ENCODE results near the gene TIGD1. TPM values are rescaled to one million over a fixed set of nuclear protein-coding genes. Genes with fewer than 3 reads are reported as not detected.
A peak's percentile ranks its signal among the peaks of the same experiment; 100 is the strongest.

The TIGD1 gene
- total and polyA plus RNA-seq, 5 experiments from 2014 or later, result 10.0 to 29.5 (median 18.6) TPM

DNA sequence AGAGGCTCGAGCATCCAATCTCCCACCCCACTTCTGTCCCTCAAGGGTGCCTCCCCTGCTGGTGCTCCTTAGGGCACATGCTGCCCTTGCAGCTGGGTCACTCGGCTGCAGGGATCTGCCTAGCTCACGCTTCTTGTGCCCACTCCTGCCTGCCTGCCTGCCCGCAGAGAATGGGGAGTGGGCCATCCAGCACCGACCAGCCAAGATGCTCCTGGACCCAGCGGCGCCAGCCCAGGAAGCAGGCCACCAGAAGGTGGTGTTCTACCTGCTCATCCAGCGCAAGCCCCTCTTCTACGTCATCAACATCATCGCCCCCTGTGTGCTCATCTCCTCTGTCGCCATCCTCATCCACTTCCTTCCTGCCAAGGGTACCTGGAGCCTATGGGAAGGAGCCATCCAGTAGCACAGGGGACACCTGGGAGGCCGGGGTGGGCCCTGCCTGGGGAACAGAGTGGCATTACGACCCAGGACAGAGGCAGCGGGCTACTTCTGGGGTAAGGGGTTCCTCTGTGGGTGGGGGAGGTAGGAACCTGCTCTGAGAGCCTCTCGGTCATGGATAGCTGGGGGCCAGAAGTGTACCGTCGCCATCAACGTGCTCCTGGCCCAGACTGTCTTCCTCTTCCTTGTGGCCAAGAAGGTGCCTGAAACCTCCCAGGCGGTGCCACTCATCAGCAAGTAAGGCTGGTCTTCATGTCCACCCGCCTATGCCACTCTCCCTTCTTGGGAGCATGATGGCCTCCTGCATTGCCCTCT lies 7.5 kb downstream of the TIGD1 start:
- peaks cover 18 to 60% (median 38%) of the 10 kb centered on the region in 4 donors for H3K4me1 Mint-ChIP-seq
- POLR2A ChIA-PET, result no interaction called here
- peak overlapping the region in 5 of 10 donors; percentile 29 to 68 (median 44) for H3K27ac Mint-ChIP-seq
- H3K27me3 Mint-ChIP-seq, result peaks cover 0 to 2% (median 0%) of the 10 kb centered on the region in 5 donors
- peak overlapping the region in 1 of 10 donors; percentile 51 for H3K4me3 Mint-ChIP-seq
- DNase-seq (no peak), ATAC-seq (no peak)
- H3K36me3 Mint-ChIP-seq, result peaks cover 0 to 23% (median 22%) of the 10 kb centered on the region in 3 donors
- peaks cover 0 to 2% (median 0%) of the 10 kb centered on the region in 9 donors for H3K9me3 Mint-ChIP-seq

GRCh38 chr2:232541961-232542714 lies 8.2 kb downstream of the TIGD1 start:
- H3K9me3 Mint-ChIP-seq, result peaks cover 0 to 2% (median 0%) of the 10 kb centered on the region in 9 donors
- peak overlapping the region in 5 of 10 donors; percentile 41 to 68 (median 52) for H3K27ac Mint-ChIP-seq
- H3K27me3 Mint-ChIP-seq, result peaks cover 0 to 2% (median 0%) of the 10 kb centered on the region in 5 donors
- H3K4me1 Mint-ChIP-seq, result peaks cover 16 to 53% (median 30%) of the 10 kb centered on the region in 4 donors
- DNase-seq (no peak), ATAC-seq (peak in 1 of 2 donors; percentile 24)
- no peak overlapping the region for H3K4me3 Mint-ChIP-seq
- peaks cover 0 to 22% (median 17%) of the 10 kb centered on the region in 3 donors for H3K36me3 Mint-ChIP-seq
- POLR2A ChIA-PET, result no interaction called here

DNA sequence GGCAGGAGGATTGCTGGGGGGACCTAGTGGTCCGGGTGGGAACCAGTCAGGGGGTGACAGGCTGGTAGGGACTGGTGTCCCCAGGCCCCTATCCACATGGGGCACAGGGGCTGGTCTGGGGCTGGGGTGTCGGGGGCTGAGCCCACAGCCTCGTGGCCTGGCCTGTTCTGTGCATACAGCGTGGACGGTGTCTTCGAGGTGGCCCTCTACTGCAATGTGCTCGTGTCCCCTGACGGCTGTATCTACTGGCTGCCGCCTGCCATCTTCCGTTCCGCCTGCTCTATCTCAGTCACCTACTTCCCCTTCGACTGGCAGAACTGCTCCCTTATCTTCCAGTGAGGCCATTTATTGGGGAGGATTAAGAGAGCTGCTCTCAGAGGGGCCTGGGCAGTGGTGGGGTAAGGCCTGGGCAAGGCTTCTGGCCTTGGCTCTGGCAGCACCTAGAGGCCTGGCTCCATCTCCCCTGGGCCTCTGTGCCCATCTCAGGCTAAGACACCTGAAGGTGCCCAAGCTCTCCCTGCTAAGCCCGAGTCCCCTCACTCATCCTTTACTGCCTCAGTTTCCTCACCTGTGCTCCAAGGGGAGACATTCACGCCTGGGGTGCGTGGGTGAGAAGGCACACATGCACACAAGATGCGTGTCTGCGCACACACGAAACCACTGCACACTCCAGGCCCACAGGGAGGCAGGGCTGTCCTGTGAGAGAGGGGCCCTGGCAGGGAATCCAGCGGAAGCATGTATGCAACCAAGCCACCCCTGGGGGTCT lies 9.0 kb downstream of the TIGD1 start:
- Mint-ChIP-seq H3K4me1 (peaks cover 18 to 48% (median 26%) of the 10 kb centered on the region in 4 donors), H3K27me3 (peaks cover 0 to 3% (median 0%) of the 10 kb centered on the region in 5 donors), H3K4me3 (peak overlapping the region in 1 of 10 donors; percentile 19), H3K27ac (peak overlapping the region in 3 of 10 donors; percentile 14 to 29 (median 28)), H3K36me3 (peaks cover 0 to 19% (median 13%) of the 10 kb centered on the region in 3 donors), H3K9me3 (peaks cover 0 to 2% (median 0%) of the 10 kb centered on the region in 9 donors)
- ATAC-seq (peak in 1 of 2 donors; percentile 18), DNase-seq (no peak)
- POLR2A ChIA-PET, result no interaction called here

DNA sequence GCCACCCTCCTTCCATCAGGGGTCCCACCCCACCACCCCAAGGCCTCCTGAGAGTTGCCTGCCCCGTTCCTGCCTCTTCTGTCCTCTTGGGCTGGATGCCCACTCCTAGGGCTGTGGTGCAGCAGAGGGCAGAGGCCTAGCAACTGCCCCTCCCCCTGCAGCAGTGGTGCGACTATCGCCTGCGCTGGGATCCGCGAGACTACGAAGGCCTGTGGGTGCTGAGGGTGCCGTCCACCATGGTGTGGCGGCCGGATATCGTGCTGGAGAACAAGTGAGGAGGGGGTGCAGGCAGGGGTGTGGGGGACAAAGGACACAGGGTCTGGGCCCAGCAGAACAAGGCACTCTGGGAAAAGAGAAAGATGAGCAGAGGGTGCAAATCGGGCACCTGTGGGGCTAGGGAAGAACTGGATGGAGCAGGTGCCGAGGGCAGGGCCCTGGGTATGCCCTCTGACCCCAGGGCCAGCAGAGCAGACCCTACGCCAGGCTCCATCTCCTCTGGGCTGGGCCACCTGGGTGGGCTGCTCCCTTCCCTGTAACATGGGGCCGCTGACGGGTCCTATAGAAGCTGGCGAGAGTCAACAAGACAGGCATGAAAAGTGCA lies 9.8 kb downstream of the TIGD1 start:
- Mint-ChIP-seq H3K27ac (peak overlapping the region in 2 of 10 donors; percentile 22 to 70), H3K27me3 (peaks cover 0 to 4% (median 2%) of the 10 kb centered on the region in 5 donors), H3K36me3 (peaks cover 0 to 10% (median 6%) of the 10 kb centered on the region in 3 donors), H3K4me1 (peaks cover 17 to 47% (median 19%) of the 10 kb centered on the region in 4 donors), H3K9me3 (peaks cover 0 to 2% (median 0%) of the 10 kb centered on the region in 9 donors), H3K4me3 (no peak overlapping the region)
- DNase-seq (no peak), ATAC-seq (no peak)
- POLR2A ChIA-PET, result no interaction called here

- Mint-ChIP-seq H3K9me3 (peaks cover 0 to 2% (median 0%) of the 10 kb centered on the region in 9 donors), H3K27ac (peak within 1 kb of the TSS in 6 of 10 donors; percentile 0 to 75 (median 36)), H3K4me1 (peaks cover 16 to 43% (median 18%) of the 10 kb centered on the region in 4 donors), H3K27me3 (peaks cover 0 to 4% (median 2%) of the 10 kb centered on the region in 5 donors), H3K36me3 (peaks cover 0 to 4% (median 2%) of the 10 kb centered on the region in 3 donors), H3K4me3 (no peak within 1 kb of the TSS)
- ATAC-seq (no peak), DNase-seq (no peak)
- POLR2A ChIA-PET, result no interaction called here
These were observed 10.8 kb downstream of the TIGD1 start, which contains the start of gene CHRNG for GRCh38 chr2:232539298-232540231. TSS of gene CHRNG (plus strand) at chr2:232539692. CDS start at chr2:232539748, 56 bp downstream.

- H3K4me3 Mint-ChIP-seq, result no peak overlapping the region
- ATAC-seq, result no peak
- POLR2A ChIA-PET, result interaction anchor here (0.7 kb wide), 1 partner anchor 11 kb away, joined by 6 read pairs; the partner anchor contains the start of gene TIGD1
These were observed 11.7 kb downstream of the TIGD1 start for GRCh38 chr2:232538671-232539070.

GRCh38 chr2:232537499-232537898 lies 12.9 kb downstream of the TIGD1 start:
- ATAC-seq (no peak), DNase-seq (no peak)
- Mint-ChIP-seq H3K36me3 (no peaks in the 10 kb centered on the region), H3K4me3 (no peak overlapping the region), H3K9me3 (no peaks in the 10 kb centered on the region), H3K4me1 (peaks cover 7 to 28% (median 13%) of the 10 kb centered on the region in 4 donors), H3K27ac (peak overlapping the region in 1 of 10 donors; percentile 16), H3K27me3 (peaks cover 0 to 14% (median 7%) of the 10 kb centered on the region in 5 donors)
- POLR2A ChIA-PET, result no interaction called here

More at GRCh38 chr2:232538671-232539070, 11.7 kb downstream of the TIGD1 start:
- Mint-ChIP-seq H3K27ac (peak overlapping the region in 3 of 10 donors; percentile 0 to 51 (median 32)), H3K9me3 (peaks cover 0 to 2% (median 0%) of the 10 kb centered on the region in 9 donors), H3K4me1 (peaks cover 13 to 37% (median 17%) of the 10 kb centered on the region in 4 donors), H3K27me3 (peaks cover 0 to 6% (median 3%) of the 10 kb centered on the region in 5 donors), H3K36me3 (no peaks in the 10 kb centered on the region)
- DNase-seq, result no peak

DNA sequence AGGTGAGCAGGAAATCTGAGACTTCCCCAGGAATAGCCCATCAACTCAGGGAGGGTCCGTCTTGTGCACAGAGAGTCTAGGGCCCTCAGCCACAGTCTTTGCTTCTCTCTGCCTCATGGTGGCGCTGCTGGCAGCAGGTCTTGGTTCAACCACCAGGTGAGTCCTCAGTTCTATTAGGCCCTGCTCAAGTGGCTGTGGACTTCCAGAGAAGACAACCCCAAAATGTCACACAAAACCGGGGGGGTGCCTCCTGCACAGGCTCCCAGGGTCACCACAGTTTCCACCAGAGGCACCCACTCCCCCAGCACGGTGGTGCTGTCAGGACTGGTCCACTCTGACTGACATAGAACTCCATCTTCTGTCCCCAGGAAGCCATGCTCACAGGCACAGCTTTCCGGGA lies 13.3 kb downstream of the TIGD1 start:
- no peak for ATAC-seq
- H3K4me1 Mint-ChIP-seq, result peaks cover 7 to 24% (median 12%) of the 10 kb centered on the region in 4 donors
- no peaks in the 10 kb centered on the region for H3K9me3 Mint-ChIP-seq
- no peak overlapping the region for H3K4me3 Mint-ChIP-seq
- POLR2A ChIA-PET, result interaction anchor here (0.9 kb wide), 1 partner anchor 13 kb away, joined by 3 read pairs; the partner anchor contains the start of genes EIF4E2 and TIGD1
- H3K36me3 Mint-ChIP-seq, result no peaks in the 10 kb centered on the region
- peaks cover 0 to 14% (median 7%) of the 10 kb centered on the region in 5 donors for H3K27me3 Mint-ChIP-seq
- no peak overlapping the region for H3K27ac Mint-ChIP-seq
- DNase-seq, result no peak

DNA sequence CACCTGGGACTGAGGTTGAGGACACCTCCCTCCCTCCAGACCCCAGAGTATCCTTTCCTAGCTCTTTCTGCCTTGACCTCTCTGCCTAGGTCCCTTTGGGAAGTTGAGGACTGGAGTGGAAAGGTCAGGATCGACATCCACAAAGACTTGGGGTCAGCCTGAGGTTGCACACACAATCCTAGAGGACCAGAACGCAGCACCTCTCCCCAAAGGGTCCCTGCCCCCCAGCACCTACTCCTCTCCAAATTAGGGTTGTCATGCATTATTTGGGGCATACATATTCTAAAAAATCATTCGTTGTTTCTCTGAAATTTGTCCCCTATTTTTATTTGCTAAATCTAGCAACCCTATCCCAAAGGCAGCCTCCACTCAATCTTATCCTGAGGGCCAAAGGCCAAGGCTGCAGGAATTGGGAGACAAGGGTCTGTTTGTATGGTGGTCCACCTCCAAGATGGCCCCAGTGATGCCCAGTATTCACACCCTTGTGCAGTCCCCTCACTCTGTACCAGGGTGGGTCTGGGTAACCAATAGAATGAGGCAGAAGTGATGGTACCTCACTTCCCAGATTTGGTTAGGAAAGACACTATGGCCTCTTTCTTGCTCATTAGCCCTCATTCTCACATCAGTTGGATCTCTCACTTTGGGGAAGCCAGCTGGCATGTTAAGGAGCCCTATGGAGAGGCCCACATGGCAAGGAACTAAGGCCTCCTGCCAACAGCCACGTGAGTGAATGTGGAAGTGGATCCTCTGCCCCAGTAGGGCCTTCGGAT lies 14.4 kb downstream of the TIGD1 start:
- no peak for DNase-seq

GRCh38 chr2:232534940-232535651 lies 15.3 kb downstream of the TIGD1 start:
- peaks cover 3 to 24% (median 7%) of the 10 kb centered on the region in 5 donors for H3K27me3 Mint-ChIP-seq
- no peak overlapping the region for H3K27ac Mint-ChIP-seq
- ATAC-seq, result no peak
- H3K4me1 Mint-ChIP-seq, result peaks cover 5 to 14% (median 9%) of the 10 kb centered on the region in 4 donors
- no peaks in the 10 kb centered on the region for H3K36me3 Mint-ChIP-seq
- H3K4me3 Mint-ChIP-seq, result no peak overlapping the region
- no peaks in the 10 kb centered on the region for H3K9me3 Mint-ChIP-seq
- POLR2A ChIA-PET, result no interaction called here
- no peak for DNase-seq

More for the DNA sequence above, 14.4 kb downstream of the TIGD1 start:
- Mint-ChIP-seq H3K36me3 (no peaks in the 10 kb centered on the region), H3K9me3 (no peaks in the 10 kb centered on the region), H3K4me1 (peaks cover 5 to 20% (median 10%) of the 10 kb centered on the region in 4 donors), H3K27ac (no peak overlapping the region), H3K27me3 (peaks cover 0 to 15% (median 7%) of the 10 kb centered on the region in 5 donors), H3K4me3 (no peak overlapping the region)
- POLR2A ChIA-PET, result interaction anchor here (0.9 kb wide), 1 partner anchor 14 kb away, joined by 3 read pairs; the partner anchor contains the start of genes EIF4E2 and TIGD1
- ATAC-seq, result no peak
